ENCODE results near the gene UVRAG. TPM values are rescaled to one million over a fixed set of nuclear protein-coding genes. Genes with fewer than 3 reads are reported as not detected.

The UVRAG gene
- polyA plus RNA-seq, 1 experiment = 8.2 TPM

- Histone ChIP-seq H3K4me3 (ENCODE audit: low read depth, low read length) (no peak overlapping the region), H3K36me3 (ENCODE audit: control insufficient read depth, insufficient read depth, low read length) (no peaks in the 10 kb centered on the region), H3K27me3 (ENCODE audit: control insufficient read depth, insufficient read depth, low read length) (no peaks in the 10 kb centered on the region)
- no peak for DNase-seq (ENCODE audit: low read depth)
- TF ChIP-seq, protein P1, sequence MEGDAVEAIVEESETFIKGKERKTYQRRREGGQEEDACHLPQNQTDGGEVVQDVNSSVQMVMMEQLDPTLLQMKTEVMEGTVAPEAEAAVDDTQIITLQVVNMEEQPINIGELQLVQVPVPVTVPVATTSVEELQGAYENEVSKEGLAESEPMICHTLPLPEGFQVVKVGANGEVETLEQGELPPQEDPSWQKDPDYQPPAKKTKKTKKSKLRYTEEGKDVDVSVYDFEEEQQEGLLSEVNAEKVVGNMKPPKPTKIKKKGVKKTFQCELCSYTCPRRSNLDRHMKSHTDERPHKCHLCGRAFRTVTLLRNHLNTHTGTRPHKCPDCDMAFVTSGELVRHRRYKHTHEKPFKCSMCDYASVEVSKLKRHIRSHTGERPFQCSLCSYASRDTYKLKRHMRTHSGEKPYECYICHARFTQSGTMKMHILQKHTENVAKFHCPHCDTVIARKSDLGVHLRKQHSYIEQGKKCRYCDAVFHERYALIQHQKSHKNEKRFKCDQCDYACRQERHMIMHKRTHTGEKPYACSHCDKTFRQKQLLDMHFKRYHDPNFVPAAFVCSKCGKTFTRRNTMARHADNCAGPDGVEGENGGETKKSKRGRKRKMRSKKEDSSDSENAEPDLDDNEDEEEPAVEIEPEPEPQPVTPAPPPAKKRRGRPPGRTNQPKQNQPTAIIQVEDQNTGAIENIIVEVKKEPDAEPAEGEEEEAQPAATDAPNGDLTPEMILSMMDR (IDR thresholded peaks at IDR 0.05; ENCODE audit: insufficient read depth, low read depth, low read length) = no peak
- ChIA-PET CTCF (interaction anchor here (2.4 kb wide), 1 partner anchor 12 kb away, joined by 6 read pairs; no protein-coding TSS in a partner anchor), POLR2A (no interaction called here)
Measured at GRCh38 chr11:76085270-76085669, 270.3 kb downstream of the UVRAG start.

DNA sequence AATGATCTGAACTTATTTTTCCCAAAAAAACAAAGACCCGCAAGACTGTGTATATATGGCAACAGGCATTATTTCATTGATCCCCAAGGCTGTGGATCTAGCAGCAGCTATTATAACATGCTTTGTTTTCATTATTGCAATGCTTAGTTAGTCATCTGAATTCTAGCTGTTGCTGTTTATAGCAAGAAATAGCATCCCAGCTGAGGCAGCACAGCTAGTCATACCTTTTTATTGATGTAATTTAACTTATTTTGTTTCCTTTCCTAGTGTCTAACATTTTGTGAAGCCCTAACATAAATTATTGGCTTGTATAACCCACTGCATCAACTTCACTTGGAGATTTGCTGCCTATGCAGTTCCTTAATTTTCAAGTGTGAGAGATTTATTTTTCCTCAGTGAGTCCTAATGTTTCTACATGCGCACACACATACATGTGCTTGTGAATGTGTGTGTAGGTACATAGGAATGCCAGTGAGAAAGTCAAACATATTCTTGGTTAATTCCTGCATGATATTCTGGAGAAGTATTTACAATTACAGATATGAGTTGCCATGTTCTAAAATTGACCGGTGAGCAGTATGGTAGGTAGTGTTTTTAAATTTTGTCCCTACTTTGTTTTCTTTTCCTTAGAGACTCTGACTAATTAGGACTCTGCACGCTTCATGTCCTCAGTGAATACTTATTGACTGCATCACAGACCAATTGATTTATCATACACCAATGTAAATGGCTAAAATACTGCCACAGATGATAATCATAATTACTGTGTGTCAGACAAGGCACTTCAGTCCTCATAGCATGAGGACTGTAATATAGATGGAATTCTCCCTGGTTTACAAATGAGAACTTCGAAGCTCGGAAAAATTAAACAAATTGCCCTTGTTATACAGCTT, 272.0 kb downstream of the UVRAG start:
- TF ChIP-seq, protein P1 (IDR thresholded peaks at IDR 0.05; ENCODE audit: insufficient read depth, low read depth, low read length) = no peak
- no peaks in the 10 kb centered on the region for H3K27me3 ChIP-seq (ENCODE audit: control insufficient read depth, insufficient read depth, low read length)
- H3K4me3 ChIP-seq (ENCODE audit: low read depth, low read length) = no peak overlapping the region
- DNase-seq (ENCODE audit: low read depth) = peak; percentile 53
- no peaks in the 10 kb centered on the region for H3K36me3 ChIP-seq (ENCODE audit: control insufficient read depth, insufficient read depth, low read length)
- ChIA-PET POLR2A (interaction anchor here (0.5 kb wide), 1 partner anchor 18 kb away, joined by 3 read pairs; no protein-coding TSS in a partner anchor), CTCF (interaction anchor here (0.9 to 2.4 kb wide), 2 partner anchors 10 to 13 kb away, joined by 3 to 6 read pairs; no protein-coding TSS in a partner anchor)

DNA sequence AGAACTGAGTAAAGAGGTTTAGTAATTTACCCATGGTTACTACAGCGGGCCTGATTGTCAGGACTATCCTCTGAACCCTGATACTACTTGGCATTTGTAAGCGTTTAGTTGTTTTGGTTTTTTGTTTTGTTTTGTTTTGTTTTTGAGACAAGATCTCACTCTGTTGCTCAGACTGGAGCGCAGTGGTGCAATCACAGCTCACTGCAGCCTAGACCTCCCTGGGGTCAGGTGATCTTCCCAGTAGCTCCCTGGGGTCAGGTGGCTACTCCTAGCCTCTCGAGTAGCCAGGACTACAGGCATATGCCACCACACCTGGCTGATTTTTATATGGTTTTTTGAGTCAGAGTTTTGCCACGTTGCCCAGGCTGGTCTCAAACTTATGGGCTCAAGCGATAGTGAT, 272.7 kb downstream of the UVRAG start:
- TF ChIP-seq, protein P1 (IDR thresholded peaks at IDR 0.05; ENCODE audit: insufficient read depth, low read depth, low read length) = no peak
- ChIA-PET POLR2A (no interaction called here), CTCF (no interaction called here)
- Histone ChIP-seq H3K4me3 (ENCODE audit: low read depth, low read length) (no peak overlapping the region), H3K36me3 (ENCODE audit: control insufficient read depth, insufficient read depth, low read length) (no peaks in the 10 kb centered on the region), H3K27me3 (ENCODE audit: control insufficient read depth, insufficient read depth, low read length) (no peaks in the 10 kb centered on the region)
- no peak for DNase-seq (ENCODE audit: low read depth)

- DNase-seq (ENCODE audit: low read depth) = no peak
- ChIA-PET POLR2A (no interaction called here), CTCF (no interaction called here)
- no peak overlapping the region for H3K4me3 ChIP-seq (ENCODE audit: low read depth, low read length)
- no peaks in the 10 kb centered on the region for H3K36me3 ChIP-seq (ENCODE audit: control insufficient read depth, insufficient read depth, low read length)
- TF ChIP-seq, protein P1 (IDR thresholded peaks at IDR 0.05; ENCODE audit: insufficient read depth, low read depth, low read length) = no peak
- no peaks in the 10 kb centered on the region for H3K27me3 ChIP-seq (ENCODE audit: control insufficient read depth, insufficient read depth, low read length)
Measured at GRCh38 chr11:76088511-76088910, 273.5 kb downstream of the UVRAG start.

- POLR2A ChIA-PET = no interaction called here
- Histone ChIP-seq H3K27me3 (ENCODE audit: control insufficient read depth, insufficient read depth, low read length) (no peaks in the 10 kb centered on the region), H3K36me3 (ENCODE audit: control insufficient read depth, insufficient read depth, low read length) (no peaks in the 10 kb centered on the region), H3K4me3 (ENCODE audit: low read depth, low read length) (no peak overlapping the region)
- DNase-seq (ENCODE audit: low read depth) = no peak
- TF ChIP-seq, protein P1 (IDR thresholded peaks at IDR 0.05; ENCODE audit: insufficient read depth, low read depth, low read length) = no peak
- CTCF ChIA-PET = no interaction called here
Measured at GRCh38 chr11:76090174-76090573, 275.2 kb downstream of the UVRAG start.

Data from BJ (cell line).